Keratinocyte (primary cell): ENCODE measurements around the gene SLC35B2. TPM values are rescaled to one million over a fixed set of nuclear protein-coding genes. Genes with fewer than 3 reads are reported as not detected.

ENCODE experiments used
- DNase-seq: peaks from one replicate; pipeline ENCODE4 v3.0.0-alpha.2; 2011; ENCODE audit warnings: low read depth, missing footprints, low spot score
- FAIRE-seq: peaks from 2 replicates; lab custom pipeline; 2011; peaks lifted over from hg19 to GRCh38; lab: Jason Lieb, UNC
- H2AFZ ChIP-seq: 2 replicates; pipeline ENCODE4 v1.6.0; 2012; ENCODE audit warnings: low read length, control low read depth, inconsistent platforms; ENCODE audit not compliant: control insufficient read depth
- H3K27ac ChIP-seq: 2 replicates; pipeline ENCODE4 v1.5.1; 2011; ENCODE audit warnings: low read length; ENCODE audit not compliant: control insufficient read depth, insufficient read depth
- H3K27me3 ChIP-seq: 3 replicates; pipeline ENCODE4 v1.6.0; 2011; ENCODE audit warnings: low read length; ENCODE audit not compliant: control insufficient read depth, insufficient read depth; ENCODE audit errors: extremely low read depth
- H3K36me3 ChIP-seq, 2 experiments: 2 replicates in 1 of 2; 3 replicates in 1 of 2; pipeline ENCODE4 v1.5.1; 2011; ENCODE audit warnings: low read length in 2 of 2, mild to moderate bottlenecking in 1 of 2; ENCODE audit not compliant: control insufficient read depth in 2 of 2, insufficient read depth in 2 of 2; ENCODE audit errors: extremely low read depth in 1 of 2
- H3K4me1 ChIP-seq: 3 replicates; pipeline ENCODE4 v1.5.1; 2011; ENCODE audit warnings: low read length; ENCODE audit not compliant: control insufficient read depth, insufficient read depth; ENCODE audit errors: extremely low read depth
- H3K4me2 ChIP-seq: 3 replicates; pipeline ENCODE4 v1.6.0; 2011; ENCODE audit warnings: low read depth, low read length; ENCODE audit not compliant: control insufficient read depth, insufficient read depth; ENCODE audit errors: extremely low read depth
- H3K4me3 ChIP-seq, 3 experiments: fragments of 200-600 bp in 1 of 3; sonication (generic) in 1 of 3; 2 replicates in 2 of 3; 3 replicates in 1 of 3; pipeline ENCODE4 v1.5.1; 2011 to 2016; ENCODE audit warnings: low read length in 3 of 3, mild to moderate bottlenecking in 3 of 3, control low read depth in 2 of 3, inconsistent platforms in 1 of 3, low read depth in 1 of 3, mixed read lengths in 1 of 3, mixed run types in 1 of 3, moderate library complexity in 1 of 3; ENCODE audit not compliant: control insufficient read depth in 2 of 3, insufficient read depth in 2 of 3; ENCODE audit errors: extremely low read depth in 1 of 3
- H3K79me2 ChIP-seq: 2 replicates; pipeline ENCODE4 v1.6.0; 2012; ENCODE audit warnings: low read length; ENCODE audit not compliant: control insufficient read depth, insufficient read depth
- H3K9ac ChIP-seq: 3 replicates; pipeline ENCODE4 v1.6.0; 2011; ENCODE audit warnings: low read length; ENCODE audit not compliant: control insufficient read depth, insufficient read depth; ENCODE audit errors: extremely low read depth
- H3K9me1 ChIP-seq: 3 replicates; pipeline ENCODE4 v1.6.0; 2011; ENCODE audit warnings: low read length; ENCODE audit not compliant: control insufficient read depth, insufficient read depth; ENCODE audit errors: extremely low read depth
- H3K9me3 ChIP-seq: 2 replicates; pipeline ENCODE4 v1.5.1; 2012; ENCODE audit warnings: low read depth, low read length; ENCODE audit not compliant: control insufficient read depth
- H4K20me1 ChIP-seq: 3 replicates; pipeline ENCODE4 v1.6.0; 2011; ENCODE audit warnings: low read length; ENCODE audit not compliant: control insufficient read depth, insufficient read depth; ENCODE audit errors: extremely low read depth
- CTCF ChIP-seq, 3 experiments: IDR thresholded peaks in 1 of 3; conservative IDR thresholded peaks in 1 of 3; optimal IDR thresholded peaks in 1 of 3; 2 replicates in 2 of 3; 3 replicates in 1 of 3; pipeline versions ENCODE3 to v1.5.1; 2011; ENCODE audit warnings: low read length in 3 of 3, mild to moderate bottlenecking in 3 of 3, moderate library complexity in 2 of 3, control low read depth in 1 of 3, inconsistent platforms in 1 of 3; ENCODE audit not compliant: insufficient read depth in 2 of 3; ENCODE audit errors: extremely low read depth in 1 of 3
- EZH2 ChIP-seq: IDR thresholded peaks from one replicate; pipeline ENCODE4 v1.6.1; 2012; ENCODE audit warnings: inconsistent platforms, mild to moderate bottlenecking, low read length, moderate library complexity
- dilution Hi-C: fragments of 300-500 bp; cut with MboI; formaldehyde crosslinking; loops from one replicate; pipeline ENCODE4 v1.7.0; 2020; ENCODE audit warnings: low sequenced_read_pairs; ENCODE audit not compliant: extremely low pct_ligation_motif_present
- polyA minus RNA-seq, 3 experiments: library from RNA; depleted of rRNA, polyadenylated mRNA; stranded (reverse); fragments of >200 nt; gene quantifications; 1 replicate in 1 of 3; 2 replicates in 1 of 3; 3 replicates in 1 of 3; pipeline ENCODE4 v1.2.3, GENCODE V29; 2011
- polyA plus RNA-seq, 5 experiments: library from polyadenylated mRNA; depleted of rRNA in 3 of 5; stranded (reverse) in 3 of 5; stranded (forward) in 1 of 5; unstranded in 1 of 5; fragments of >200 nt; gene quantifications; 1 replicate in 1 of 5; 2 replicates in 3 of 5; 3 replicates in 1 of 5; pipeline versions ENCODE4 v1.2.1 to v1.2.3, GENCODE V29; 2011 to 2012; ENCODE audit warnings: missing spikeins in 2 of 5, low read depth in 1 of 5, low replicate concordance in 1 of 5

The SLC35B2 gene, protein sequence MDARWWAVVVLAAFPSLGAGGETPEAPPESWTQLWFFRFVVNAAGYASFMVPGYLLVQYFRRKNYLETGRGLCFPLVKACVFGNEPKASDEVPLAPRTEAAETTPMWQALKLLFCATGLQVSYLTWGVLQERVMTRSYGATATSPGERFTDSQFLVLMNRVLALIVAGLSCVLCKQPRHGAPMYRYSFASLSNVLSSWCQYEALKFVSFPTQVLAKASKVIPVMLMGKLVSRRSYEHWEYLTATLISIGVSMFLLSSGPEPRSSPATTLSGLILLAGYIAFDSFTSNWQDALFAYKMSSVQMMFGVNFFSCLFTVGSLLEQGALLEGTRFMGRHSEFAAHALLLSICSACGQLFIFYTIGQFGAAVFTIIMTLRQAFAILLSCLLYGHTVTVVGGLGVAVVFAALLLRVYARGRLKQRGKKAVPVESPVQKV
- polyA plus RNA-seq, result 69.9 to 118 TPM (median 103 TPM) in 3 replicates
- polyA plus RNA-seq (2011; ENCODE audit: low read depth), result 11.2 TPM
- polyA plus RNA-seq (2011; cell fraction: cytosol; rRNA removed), result 59.9 and 66.5 TPM in 2 replicates
- 122 and 149 TPM in 2 replicates for polyA plus RNA-seq (2011; cell fraction: nucleus; rRNA removed)
- polyA plus RNA-seq (2012; ENCODE audit: low replicate concordance), result 43.9 and 70.5 TPM in 2 replicates
- polyA minus RNA-seq, result 66.7 to 107 TPM (median 100 TPM) in 3 replicates
- 81.3 TPM for polyA minus RNA-seq (2011; cell fraction: cytosol; rRNA and poly(A)+ RNA removed)
- polyA minus RNA-seq (2011; cell fraction: nucleus; rRNA and poly(A)+ RNA removed), result 64.0 and 74.9 TPM in 2 replicates

DNA sequence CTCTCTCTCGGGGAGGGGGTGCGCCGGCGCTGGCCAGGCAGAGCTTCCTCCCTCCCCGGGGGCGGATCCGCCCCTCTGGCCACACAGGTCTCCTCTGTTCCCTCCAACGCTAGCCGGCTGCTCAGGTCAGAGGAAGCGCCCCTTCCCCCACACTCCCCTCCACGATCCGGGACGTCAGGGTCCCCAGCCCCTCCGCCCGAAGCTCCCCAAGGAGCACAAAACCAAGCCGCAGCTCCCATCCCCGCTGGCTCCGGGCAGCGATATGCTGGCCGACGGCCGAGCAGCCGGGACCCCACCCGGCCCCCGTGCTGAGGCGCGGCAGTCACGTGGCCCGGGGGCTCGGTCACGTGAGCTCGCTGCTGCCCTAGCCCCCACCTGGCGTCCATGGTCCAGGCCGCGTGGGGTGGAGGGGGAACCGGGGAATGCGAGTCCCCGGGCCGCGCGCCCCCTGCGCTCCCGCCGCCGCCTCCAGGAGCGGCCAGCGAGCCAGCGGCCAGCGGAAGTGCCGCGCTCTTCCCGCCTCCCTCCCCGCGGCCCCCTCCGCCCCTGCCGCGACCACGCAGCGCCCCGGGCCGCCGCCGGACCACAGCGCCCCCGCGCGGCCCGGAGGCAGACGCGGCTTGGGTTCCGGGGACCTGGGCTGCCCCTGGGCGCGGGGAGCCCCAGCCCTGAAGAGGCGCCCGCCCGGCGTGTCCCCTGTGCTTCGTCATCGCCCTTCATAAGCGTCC is at the start of gene SLC35B2:
Gene SLC35B2, minus strand, starts transcription at position 504 of the 728 bp plus-strand sequence. Its CDS starts 118 bp downstream, at position 386.
- DNase-seq (no peak), FAIRE-seq (no peak)
- peak within 1 kb of the TSS; percentile 98 for H3K4me2 ChIP-seq
- peak within 1 kb of the TSS; percentile 81 to 94 (median 90) for H3K4me3 ChIP-seq
- TF ChIP-seq CTCF (optimal IDR thresholded peaks at IDR 0.05 in 1 of 3, IDR thresholded peaks at IDR 0.05 in 1 of 3, conservative IDR thresholded peaks at IDR 0.05 in 1 of 3; ENCODE audit: extremely low read depth in 1 of 3, insufficient read depth in 2 of 3, low read length in 3 of 3) (peak in 2 of 3 experiments; percentile 48 to 79), EZH2 (no peak)
- H3K9me3 ChIP-seq, result no peaks in the 10 kb centered on the region
- H3K27ac ChIP-seq, result peak within 1 kb of the TSS; percentile 73
- dilution Hi-C loops, result no loop called here
- peaks cover 41% of the 10 kb centered on the region for H4K20me1 ChIP-seq
- H3K27me3 ChIP-seq, result no peaks in the 10 kb centered on the region
- H3K9ac ChIP-seq, result peak within 1 kb of the TSS; percentile 92
- H3K4me1 ChIP-seq, result peaks cover 19% of the 10 kb centered on the region
- peaks cover 35 to 48% of the 10 kb centered on the region in 2 experiments for H3K36me3 ChIP-seq
- H2AFZ ChIP-seq, result peak within 1 kb of the TSS; percentile 44
- H3K9me1 ChIP-seq, result peaks cover 2% of the 10 kb centered on the region
- peaks cover 29% of the 10 kb centered on the region for H3K79me2 ChIP-seq

DNA sequence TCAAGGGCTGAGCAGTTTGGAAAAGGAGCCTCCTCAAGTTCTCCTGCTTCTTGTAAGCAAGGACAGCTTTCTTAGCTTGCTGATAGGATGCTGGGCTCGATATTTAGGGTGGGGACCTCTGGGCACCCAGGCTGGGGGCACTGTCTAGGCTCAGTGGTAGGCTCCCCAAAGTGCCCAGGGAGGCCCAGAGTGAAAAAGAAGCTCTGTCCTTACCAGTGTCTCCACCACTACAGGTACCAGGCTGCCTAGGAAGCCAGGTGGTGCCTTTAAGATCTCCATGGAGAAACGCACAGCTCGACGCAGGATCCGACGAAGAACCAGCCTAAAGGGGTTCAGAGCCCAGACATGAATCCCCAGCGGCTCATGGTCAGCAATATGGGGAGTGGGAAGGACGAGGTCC is 49.4 kb upstream of the SLC35B2 start:
- no peak overlapping the region for H2AFZ ChIP-seq
- TF ChIP-seq EZH2, result no peak
- no peak for TF ChIP-seq CTCF (optimal IDR thresholded peaks at IDR 0.05 in 1 of 3, IDR thresholded peaks at IDR 0.05 in 1 of 3, conservative IDR thresholded peaks at IDR 0.05 in 1 of 3; ENCODE audit: extremely low read depth in 1 of 3, insufficient read depth in 2 of 3, low read length in 3 of 3)
- no peak overlapping the region for H3K27ac ChIP-seq
- peaks cover 11% of the 10 kb centered on the region for H3K4me1 ChIP-seq
- no peak overlapping the region for H3K4me2 ChIP-seq
- no peaks in the 10 kb centered on the region for H4K20me1 ChIP-seq
- H3K27me3 ChIP-seq, result no peaks in the 10 kb centered on the region
- H3K9me1 ChIP-seq, result no peaks in the 10 kb centered on the region
- H3K36me3 ChIP-seq, result peaks cover 44 to 55% of the 10 kb centered on the region in 2 experiments
- dilution Hi-C loops, result no loop called here
- no peaks in the 10 kb centered on the region for H3K9me3 ChIP-seq
- H3K4me3 ChIP-seq, result no peak overlapping the region
- DNase-seq, result no peak
- H3K9ac ChIP-seq, result no peak overlapping the region
- no peaks in the 10 kb centered on the region for H3K79me2 ChIP-seq
- FAIRE-seq, result no peak
